DOHH2 (cell line): Measurements from ENCODE around the gene CX3CL1.

ENCODE experiments used
- H3F3A ChIP-seq: fragments of 200-600 bp; sonication (generic), shearing (Covaris generic); 2 replicates; pipeline ENCODE4 v1.6.0; 2016; ENCODE audit warnings: antibody characterized with exemption, mild to moderate bottlenecking; ENCODE audit not compliant: control insufficient read depth, insufficient read depth
- H3K27ac ChIP-seq: fragments of 200-600 bp; sonication (generic); 2 replicates; pipeline ENCODE4 v1.5.1; 2014; ENCODE audit warnings: low read depth, mild to moderate bottlenecking, low read length, moderate library complexity
- H3K27me3 ChIP-seq: fragments of 200-600 bp; sonication (generic); 2 replicates; pipeline ENCODE4 v1.6.1; 2014; ENCODE audit warnings: mild to moderate bottlenecking, low read length, mixed read lengths; ENCODE audit not compliant: control insufficient read depth
- H3K36me3 ChIP-seq: fragments of 200-600 bp; sonication (generic); 2 replicates; pipeline ENCODE4 v1.6.1; 2014; ENCODE audit warnings: mild to moderate bottlenecking, low read length, moderate library complexity, mixed read lengths; ENCODE audit not compliant: control insufficient read depth
- H3K4me1 ChIP-seq: fragments of 200-600 bp; sonication (generic); 2 replicates; pipeline ENCODE4 v1.6.1; 2014; ENCODE audit warnings: mild to moderate bottlenecking, low read length, mixed read lengths; ENCODE audit not compliant: control insufficient read depth
- H3K4me2 ChIP-seq: fragments of 200-600 bp; sonication (generic); 2 replicates; pipeline ENCODE4 v1.6.0; 2014; ENCODE audit warnings: mild to moderate bottlenecking, low read length, moderate library complexity
- H3K4me3 ChIP-seq: fragments of 200-600 bp; sonication (generic); 2 replicates; pipeline ENCODE4 v1.5.1; 2014; ENCODE audit warnings: mild to moderate bottlenecking, low read length, mixed read lengths
- H3K79me2 ChIP-seq: fragments of 200-600 bp; sonication (generic); 2 replicates; pipeline ENCODE4 v1.6.1; 2014; ENCODE audit warnings: mild to moderate bottlenecking, low read length, mixed read lengths; ENCODE audit not compliant: control insufficient read depth
- H3K9me2 ChIP-seq: fragments of 200-600 bp; sonication (generic); replicated peaks from 2 replicates; pipeline ENCODE4 v1.6.1; 2014; ENCODE audit warnings: mild to moderate bottlenecking, low read length, mixed read lengths; ENCODE audit not compliant: control insufficient read depth
- H3K9me3 ChIP-seq: fragments of 200-600 bp; sonication (generic); 2 replicates; pipeline ENCODE4 v1.6.1; 2014; ENCODE audit warnings: antibody characterized with exemption, low read length, mixed read lengths; ENCODE audit not compliant: control insufficient read depth, insufficient read depth
- H4K20me1 ChIP-seq: fragments of 200-600 bp; sonication (generic); 2 replicates; pipeline ENCODE4 v1.6.0; 2014; ENCODE audit warnings: low read depth, mild to moderate bottlenecking, antibody characterized with exemption, low read length, moderate library complexity; ENCODE audit not compliant: control insufficient read depth, insufficient read depth
- CTCF ChIP-seq: fragments of 200-600 bp; sonication (generic); IDR thresholded peaks from one replicate; pipeline ENCODE4 v1.5.1; 2014; ENCODE audit warnings: antibody characterized with exemption, mild to moderate bottlenecking, low read depth, low read length; ENCODE audit not compliant: poor library complexity, severe bottlenecking
- EZH2phosphoT487 ChIP-seq: fragments of 200-600 bp; sonication (generic); IDR thresholded peaks from 2 replicates; pipeline ENCODE4 v1.6.1; 2017; ENCODE audit warnings: borderline replicate concordance, mild to moderate bottlenecking, antibody characterized with exemption, low read length, moderate library complexity, mixed read lengths

CX3CL1 gene

GRCh38 chr16:57422026-57422944 lies 50.0 kb downstream of the CX3CL1 start:
- H3K79me2 ChIP-seq, result no peaks in the 10 kb centered on the region
- H3K27me3 ChIP-seq, result no peaks in the 10 kb centered on the region
- TF ChIP-seq CTCF, result peak; percentile 58
- no peak for TF ChIP-seq EZH2phosphoT487
- H3K4me2 ChIP-seq, result no peak overlapping the region
- peaks cover 21% of the 10 kb centered on the region for H3K4me1 ChIP-seq
- no peaks in the 10 kb centered on the region for H4K20me1 ChIP-seq
- no peaks in the 10 kb centered on the region for H3K9me2 ChIP-seq
- H3K27ac ChIP-seq, result no peak overlapping the region
- H3F3A ChIP-seq, result peaks cover 4% of the 10 kb centered on the region; the same call in 1 of the 2 replicates
- no peak overlapping the region for H3K4me3 ChIP-seq
- H3K36me3 ChIP-seq, result no peaks in the 10 kb centered on the region; the same call in 1 of the 2 replicates
- no peaks in the 10 kb centered on the region for H3K9me3 ChIP-seq

- Histone ChIP-seq H3K4me3 (no peak overlapping the region), H3K79me2 (no peaks in the 10 kb centered on the region), H3K9me3 (no peaks in the 10 kb centered on the region), H3K4me2 (no peak overlapping the region), H3K27ac (no peak overlapping the region), H3K9me2 (no peaks in the 10 kb centered on the region), H3K4me1 (peaks cover 20% of the 10 kb centered on the region), H3K36me3 (peaks cover 6% of the 10 kb centered on the region; the same call in 1 of the 2 replicates), H3F3A (peaks cover 4% of the 10 kb centered on the region; the same call in 1 of the 2 replicates), H3K27me3 (no peaks in the 10 kb centered on the region), H4K20me1 (no peaks in the 10 kb centered on the region)
- TF ChIP-seq EZH2phosphoT487 (no peak), CTCF (no peak)
Observed at GRCh38 chr16:57423152-57423551, 50.9 kb downstream of the CX3CL1 start.

GRCh38 chr16:57424583-57424982 lies 52.3 kb downstream of the CX3CL1 start:
- Histone ChIP-seq H3K4me2 (no peak overlapping the region), H3K27ac (no peak overlapping the region), H3K27me3 (no peaks in the 10 kb centered on the region), H3F3A (peaks cover 4% of the 10 kb centered on the region; the same call in 1 of the 2 replicates), H3K4me1 (peaks cover 10% of the 10 kb centered on the region; the same call in 1 of the 2 replicates), H3K9me2 (no peaks in the 10 kb centered on the region), H3K4me3 (no peak overlapping the region), H4K20me1 (no peaks in the 10 kb centered on the region), H3K9me3 (no peaks in the 10 kb centered on the region), H3K79me2 (no peaks in the 10 kb centered on the region), H3K36me3 (peaks cover 17% of the 10 kb centered on the region; the same call in 1 of the 2 replicates)
- TF ChIP-seq CTCF, result no peak
- no peak for TF ChIP-seq EZH2phosphoT487
